BLaER1 treated with 17β-estradiol and CSF1 and Interleukin-3, amounts not matched to agents 10 nM and 100 nM (cell line): Measurements from ENCODE around the gene SORCS1.

Source experiments
- H3K27ac ChIP-seq, 11 experiments: shearing (Covaris generic); formaldehyde crosslinking; 2 replicates each; pipeline ENCODE4 v1.8.1; 2022
- H3K27me3 ChIP-seq, 11 experiments: shearing (Covaris generic); formaldehyde crosslinking; 2 replicates each; pipeline ENCODE4 v1.8.1; 2022
- H3K36me3 ChIP-seq, 11 experiments: shearing (Covaris generic); formaldehyde crosslinking; 2 replicates each; pipeline ENCODE4 v1.8.1; 2022
- H3K4me1 ChIP-seq, 10 experiments: shearing (Covaris generic); formaldehyde crosslinking; 2 replicates each; pipeline ENCODE4 v1.8.1; 2022
- H3K4me2 ChIP-seq, 11 experiments: shearing (Covaris generic); formaldehyde crosslinking; 2 replicates each; pipeline ENCODE4 v1.8.1; 2022
- H3K4me3 ChIP-seq, 10 experiments: shearing (Covaris generic); formaldehyde crosslinking; 2 replicates each; pipeline ENCODE4 v1.8.1; 2022
- H3K9ac ChIP-seq, 11 experiments: shearing (Covaris generic); formaldehyde crosslinking; 2 replicates each; pipeline ENCODE4 v1.8.1; 2022
- H3K9me3 ChIP-seq, 11 experiments: shearing (Covaris generic); formaldehyde crosslinking; replicated peaks in 1 of 11; 2 replicates each; pipeline ENCODE4 v1.8.1; 2022
- H4K20me1 ChIP-seq, 11 experiments: shearing (Covaris generic); formaldehyde crosslinking; 2 replicates each; pipeline ENCODE4 v1.8.1; 2022
- Cebpa-rat ChIP-seq, 11 experiments: shearing (Covaris generic); IDR thresholded peaks; 2 replicates each; pipeline ENCODE4 v1.8.1; 2022

The SORCS1 gene

DNA sequence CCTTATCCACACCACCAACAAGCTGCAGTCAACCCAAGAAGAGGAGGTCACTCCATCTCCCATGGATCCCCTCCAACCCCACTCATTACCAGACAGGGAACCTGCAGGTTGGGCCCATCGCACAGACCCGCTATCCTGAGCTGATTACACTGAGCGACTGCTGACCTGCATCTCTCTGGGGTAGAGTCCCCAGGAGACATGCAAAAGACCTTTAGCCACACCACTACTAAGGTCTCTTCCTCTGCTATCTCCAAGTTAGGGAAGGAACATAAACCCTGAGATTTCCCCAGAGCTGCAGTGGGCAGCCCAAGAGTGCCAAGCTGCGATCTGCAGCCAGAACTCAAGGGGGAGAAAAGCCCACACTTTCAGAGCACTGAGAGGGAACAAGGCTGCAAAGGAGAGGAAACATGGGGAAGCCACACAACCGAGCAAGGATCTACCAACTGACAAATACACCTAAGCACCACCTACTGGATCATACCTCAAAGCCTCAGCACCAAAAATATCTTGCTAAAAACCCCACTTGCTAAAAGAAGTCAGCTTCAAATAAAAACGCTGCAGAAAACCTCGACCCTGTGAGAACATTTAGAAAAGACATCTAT, 298.2 kb downstream of the SORCS1 start:
- H3K4me1 ChIP-seq = peaks cover 0 to 6% (median 0%) of the 10 kb centered on the region in 10 experiments; a peak in 3 of 20 replicates
- peaks cover 0 to 18% (median 10%) of the 10 kb centered on the region in 11 experiments; a peak in 10 of 22 replicates for H3K9me3 ChIP-seq
- no peaks in the 10 kb centered on the region for H3K36me3 ChIP-seq
- no peak overlapping the region for H3K4me2 ChIP-seq
- H3K9ac ChIP-seq = no peak overlapping the region
- no peak overlapping the region for H3K4me3 ChIP-seq
- TF ChIP-seq Cebpa-rat (IDR thresholded peaks at IDR 0.05) = no peak
- H3K27ac ChIP-seq = no peak overlapping the region
- H3K27me3 ChIP-seq = no peaks in the 10 kb centered on the region
- H4K20me1 ChIP-seq = no peaks in the 10 kb centered on the region

DNA sequence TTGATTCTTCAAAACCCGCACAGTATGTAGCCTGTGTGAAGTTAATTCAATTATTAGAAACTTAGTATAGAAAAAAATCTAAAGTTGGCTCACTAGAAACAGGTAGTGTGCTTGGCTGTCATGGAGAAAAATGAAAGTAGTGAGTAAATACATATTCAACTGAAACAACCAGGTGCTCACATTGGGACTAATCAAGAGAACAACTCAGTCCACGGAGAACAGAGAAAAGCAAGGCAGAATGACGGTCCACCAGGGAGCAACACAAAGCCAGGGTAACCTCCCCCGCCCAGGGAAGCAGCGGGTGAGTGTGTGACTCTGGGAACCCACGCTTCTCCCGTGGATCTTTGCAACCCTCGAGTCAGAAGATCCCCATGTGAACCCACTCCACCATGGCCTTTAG, 300.5 kb downstream of the SORCS1 start:
- H3K27ac ChIP-seq = no peak overlapping the region
- peaks cover 0 to 6% (median 0%) of the 10 kb centered on the region in 10 experiments; a peak in 3 of 20 replicates for H3K4me1 ChIP-seq
- H3K27me3 ChIP-seq = no peaks in the 10 kb centered on the region
- H4K20me1 ChIP-seq = no peaks in the 10 kb centered on the region
- H3K4me3 ChIP-seq = no peak overlapping the region
- H3K9me3 ChIP-seq = peaks cover 0 to 14% (median 5%) of the 10 kb centered on the region in 11 experiments; a peak in 6 of 22 replicates
- no peak overlapping the region for H3K9ac ChIP-seq
- H3K4me2 ChIP-seq = no peak overlapping the region
- H3K36me3 ChIP-seq = no peaks in the 10 kb centered on the region
- no peak for TF ChIP-seq Cebpa-rat (IDR thresholded peaks at IDR 0.05)

DNA sequence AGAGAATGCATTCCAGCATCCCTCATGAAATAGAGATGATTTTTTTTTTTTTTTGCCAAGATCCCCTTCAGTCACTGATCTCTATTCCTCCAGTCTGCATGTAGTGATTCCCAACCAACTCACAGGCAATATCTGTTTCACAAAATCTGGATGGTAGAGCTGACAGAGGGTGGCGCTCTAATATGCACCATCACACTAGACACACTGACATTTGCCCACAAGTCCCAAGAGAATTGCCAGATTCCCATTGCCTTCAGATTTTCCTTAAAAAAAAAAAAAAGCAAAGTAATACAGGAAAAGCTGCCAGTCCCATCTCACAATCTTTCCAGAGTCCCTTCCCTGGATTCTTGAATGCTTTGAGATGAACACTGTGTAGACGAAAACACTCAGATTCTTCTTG, 301.0 kb downstream of the SORCS1 start:
- Histone ChIP-seq H3K4me2 (no peak overlapping the region), H3K4me3 (no peak overlapping the region), H3K4me1 (peaks cover 0 to 6% (median 0%) of the 10 kb centered on the region in 10 experiments; a peak in 3 of 20 replicates), H3K36me3 (no peaks in the 10 kb centered on the region), H4K20me1 (no peaks in the 10 kb centered on the region), H3K9ac (no peak overlapping the region), H3K27ac (no peak overlapping the region), H3K27me3 (no peaks in the 10 kb centered on the region), H3K9me3 (peaks cover 0 to 14% (median 5%) of the 10 kb centered on the region in 11 experiments; a peak in 6 of 22 replicates)
- no peak for TF ChIP-seq Cebpa-rat (IDR thresholded peaks at IDR 0.05)

DNA sequence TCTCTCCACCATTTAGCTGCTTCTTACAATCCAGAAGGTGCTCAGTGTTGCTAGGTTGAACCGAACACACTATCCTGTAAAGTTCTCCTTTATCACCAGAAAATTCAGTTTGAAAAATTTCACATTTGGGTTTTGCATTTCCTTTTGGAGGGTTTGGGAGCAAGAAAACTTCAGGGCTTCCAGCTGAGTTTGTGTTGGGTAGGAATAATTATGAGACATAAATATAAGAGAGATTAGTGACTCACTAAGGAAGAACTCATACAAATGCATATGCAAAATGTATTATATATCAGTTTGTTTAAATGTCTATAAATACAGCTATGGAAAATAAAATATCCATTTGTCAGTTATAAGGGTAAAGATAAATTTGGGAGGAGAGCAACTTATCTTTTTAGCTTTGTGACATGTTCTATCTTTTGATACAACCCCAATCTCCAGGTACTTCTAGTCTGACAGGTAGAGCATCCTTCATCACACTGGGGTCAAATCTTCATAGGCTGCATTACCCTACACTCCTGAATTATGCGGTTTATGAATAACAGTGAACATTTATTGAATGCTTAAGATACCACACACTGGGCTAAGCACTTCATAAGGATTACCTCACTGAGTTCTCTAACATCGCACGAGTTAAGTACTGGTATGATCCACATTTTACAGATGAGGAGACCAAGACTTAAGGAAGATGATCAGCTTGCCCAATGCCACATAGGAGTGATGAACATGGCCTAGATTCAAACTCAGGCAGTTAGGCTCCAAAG, 304.4 kb downstream of the SORCS1 start:
- Histone ChIP-seq H3K27ac (no peak overlapping the region), H3K4me3 (no peak overlapping the region), H3K9ac (no peak overlapping the region), H3K4me2 (no peak overlapping the region), H4K20me1 (no peaks in the 10 kb centered on the region), H3K9me3 (peaks cover 10 to 22% (median 12%) of the 10 kb centered on the region in 11 experiments; a peak in 21 of 22 replicates), H3K36me3 (no peaks in the 10 kb centered on the region), H3K27me3 (no peaks in the 10 kb centered on the region), H3K4me1 (no peaks in the 10 kb centered on the region)
- TF ChIP-seq Cebpa-rat (IDR thresholded peaks at IDR 0.05) = no peak

DNA sequence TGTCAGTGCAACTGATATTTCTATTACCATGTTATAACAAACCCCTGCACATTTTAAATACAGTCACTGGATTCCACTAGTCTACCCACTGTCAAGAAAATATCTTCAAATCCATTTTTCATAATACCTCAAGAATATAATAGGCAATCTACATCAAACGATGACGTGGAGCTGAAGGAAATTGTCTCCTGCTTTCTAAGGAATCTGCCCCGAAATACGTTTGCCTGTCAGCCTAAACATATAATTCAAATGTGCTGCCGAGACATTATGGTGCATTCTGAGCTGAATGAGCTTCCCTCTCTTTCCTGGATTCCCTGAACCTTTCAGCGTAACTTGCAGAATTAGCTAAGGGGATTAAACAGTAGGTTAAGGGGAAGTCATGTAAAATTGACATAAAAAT, 306.8 kb downstream of the SORCS1 start:
- no peaks in the 10 kb centered on the region for H4K20me1 ChIP-seq
- peaks cover 18 to 29% (median 20%) of the 10 kb centered on the region in 11 experiments; a peak in 21 of 22 replicates for H3K9me3 ChIP-seq
- H3K4me2 ChIP-seq = no peak overlapping the region
- no peaks in the 10 kb centered on the region for H3K4me1 ChIP-seq
- no peaks in the 10 kb centered on the region for H3K36me3 ChIP-seq
- TF ChIP-seq Cebpa-rat (IDR thresholded peaks at IDR 0.05) = no peak
- H3K27ac ChIP-seq = no peak overlapping the region
- H3K27me3 ChIP-seq = no peaks in the 10 kb centered on the region
- H3K4me3 ChIP-seq = no peak overlapping the region
- no peak overlapping the region for H3K9ac ChIP-seq

DNA sequence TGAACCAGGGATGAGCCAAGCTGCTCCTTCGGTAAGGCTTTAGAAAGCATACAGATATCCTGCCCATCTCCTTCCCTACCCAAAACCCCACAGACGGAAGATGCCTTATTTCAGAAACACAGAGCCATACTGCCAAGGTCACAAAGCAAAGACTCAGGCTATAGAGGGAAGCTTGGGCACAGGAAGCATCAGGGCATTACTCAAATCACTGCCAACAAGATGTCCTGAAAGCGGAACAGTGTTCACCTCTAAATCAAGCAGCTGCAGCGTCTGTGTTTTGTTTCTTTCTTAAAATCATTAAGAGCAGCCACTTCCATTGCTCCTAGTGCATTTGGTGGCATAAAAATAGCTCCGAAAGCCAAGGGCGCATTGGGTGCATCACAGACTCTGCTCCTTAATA, 307.3 kb downstream of the SORCS1 start:
- Histone ChIP-seq H3K9me3 (peaks cover 18 to 29% (median 20%) of the 10 kb centered on the region in 11 experiments; a peak in 21 of 22 replicates), H3K36me3 (no peaks in the 10 kb centered on the region), H3K4me3 (no peak overlapping the region), H4K20me1 (no peaks in the 10 kb centered on the region), H3K4me1 (no peaks in the 10 kb centered on the region), H3K27me3 (no peaks in the 10 kb centered on the region), H3K9ac (no peak overlapping the region), H3K27ac (no peak overlapping the region), H3K4me2 (no peak overlapping the region)
- no peak for TF ChIP-seq Cebpa-rat (IDR thresholded peaks at IDR 0.05)

DNA sequence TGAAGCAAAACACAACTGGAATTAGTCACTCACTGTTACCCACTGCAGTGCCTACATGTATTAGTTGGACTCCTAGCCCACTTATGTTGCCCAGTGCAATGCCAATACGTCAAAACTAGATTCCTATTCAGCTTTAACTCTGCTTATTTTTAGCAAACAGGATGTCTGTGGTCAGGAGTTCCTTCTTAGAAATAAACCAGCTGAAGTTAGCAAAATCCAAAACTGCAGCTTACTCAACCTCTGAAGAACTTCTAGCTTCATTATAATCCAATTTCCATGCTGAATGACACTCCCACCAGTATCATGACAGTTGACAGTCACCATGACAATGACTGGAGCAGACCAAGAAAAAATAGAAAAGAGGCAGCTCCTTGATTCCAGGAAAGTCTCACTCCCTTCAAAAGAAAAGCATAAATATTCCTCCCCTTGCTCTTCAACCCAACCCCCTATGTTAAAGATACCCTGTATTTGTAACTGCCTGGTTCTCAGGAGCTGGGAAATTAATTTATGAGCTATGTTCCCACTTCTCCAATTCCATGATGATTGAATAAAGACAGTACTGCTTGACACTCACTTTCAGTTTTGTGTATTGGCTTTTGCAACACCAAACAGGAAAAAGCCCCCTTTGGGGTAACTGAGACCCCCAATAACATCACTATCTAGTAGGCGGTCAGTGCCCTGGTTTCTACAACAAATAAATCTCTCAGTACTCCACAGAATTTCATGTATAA, 327.4 kb downstream of the SORCS1 start:
- H3K9ac ChIP-seq = peak overlapping the region in 10 of 11 experiments; percentile 9 to 75 (median 48); a peak in 15 of 22 replicates
- H3K27me3 ChIP-seq = no peaks in the 10 kb centered on the region

DNA sequence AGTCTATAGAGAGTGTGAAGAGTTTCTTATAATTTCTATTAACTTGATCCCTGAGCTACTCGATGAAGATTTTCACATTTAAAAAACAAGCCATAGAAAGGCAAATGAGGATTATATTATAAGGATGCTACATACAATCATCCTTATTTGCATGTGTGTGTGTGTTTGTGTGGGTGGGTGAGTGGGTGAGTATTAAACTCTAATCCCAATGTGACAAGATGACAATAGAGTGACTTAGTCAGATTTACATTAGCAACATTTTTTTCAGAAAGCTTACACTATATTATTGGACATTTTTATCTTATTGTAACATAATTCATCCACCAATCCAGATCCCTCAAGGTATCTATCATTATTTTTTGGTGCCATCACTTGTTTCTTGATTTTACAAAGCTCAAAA, 331.7 kb downstream of the SORCS1 start:
- Histone ChIP-seq H3K9me3 (peaks cover 0 to 10% (median 0%) of the 10 kb centered on the region in 11 experiments; a peak in 5 of 22 replicates), H3K4me1 (peaks cover 17 to 55% (median 26%) of the 10 kb centered on the region in 10 experiments), H3K36me3 (no peaks in the 10 kb centered on the region), H3K27ac (no peak overlapping the region), H3K4me3 (no peak overlapping the region), H3K4me2 (no peak overlapping the region), H3K27me3 (0 out of 22 replicates have a peak, but pooled peaks cover 0 to 4% (median 0%) of the 10 kb centered on the region in 11 experiments), H3K9ac (no peak overlapping the region), H4K20me1 (no peaks in the 10 kb centered on the region)
- no peak for TF ChIP-seq Cebpa-rat (IDR thresholded peaks at IDR 0.05)

More for the DNA sequence above, 327.4 kb downstream of the SORCS1 start:
- Histone ChIP-seq H4K20me1 (no peaks in the 10 kb centered on the region), H3K27ac (peak overlapping the region; percentile 57 to 92 (median 75); a peak in 21 of 22 replicates), H3K4me2 (peak overlapping the region; percentile 59 to 91 (median 76)), H3K4me1 (peaks cover 19 to 45% (median 29%) of the 10 kb centered on the region in 10 experiments), H3K9me3 (peaks cover 0 to 12% (median 4%) of the 10 kb centered on the region in 11 experiments; a peak in 7 of 22 replicates), H3K4me3 (peak overlapping the region in 3 of 10 experiments; percentile 1 to 15 (median 5); a peak in 4 of 20 replicates), H3K36me3 (no peaks in the 10 kb centered on the region)
- peak in 2 of 11 experiments; percentile 7 to 52; a peak in 1 of 22 replicates for TF ChIP-seq Cebpa-rat (IDR thresholded peaks at IDR 0.05)
